ENCODE measurements around the gene LPAR1.
"Not testable (repeated sequence)": the region's sequence is repeated elsewhere in the genome, so short reads cannot be mapped to it uniquely, and the experiment has no call there.

Gene LPAR1

DNA sequence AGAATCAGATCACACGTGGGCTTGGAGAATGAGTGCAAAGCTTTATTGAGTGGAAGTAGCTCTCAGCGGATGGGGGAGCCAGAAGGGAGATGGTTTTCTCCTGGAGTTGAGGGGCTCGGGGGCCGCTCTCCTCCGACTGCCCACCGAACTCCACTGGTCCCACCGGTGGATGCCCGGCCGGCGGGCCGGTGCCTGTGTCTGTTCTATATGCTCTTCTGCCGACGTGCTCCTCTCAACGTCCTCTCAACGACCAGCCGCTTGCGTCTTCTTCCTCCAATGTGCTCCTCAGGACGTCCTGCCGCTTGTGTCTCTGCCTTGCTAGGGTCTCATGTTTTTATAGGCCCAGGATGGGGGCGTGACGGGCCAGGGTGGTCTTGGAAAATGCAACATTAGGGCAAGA lies 207.8 kb downstream of the LPAR1 start:
- in situ Hi-C loops (cut with MboI; ENCODE audit: low sequenced_read_pairs) = no loop called here

DNA sequence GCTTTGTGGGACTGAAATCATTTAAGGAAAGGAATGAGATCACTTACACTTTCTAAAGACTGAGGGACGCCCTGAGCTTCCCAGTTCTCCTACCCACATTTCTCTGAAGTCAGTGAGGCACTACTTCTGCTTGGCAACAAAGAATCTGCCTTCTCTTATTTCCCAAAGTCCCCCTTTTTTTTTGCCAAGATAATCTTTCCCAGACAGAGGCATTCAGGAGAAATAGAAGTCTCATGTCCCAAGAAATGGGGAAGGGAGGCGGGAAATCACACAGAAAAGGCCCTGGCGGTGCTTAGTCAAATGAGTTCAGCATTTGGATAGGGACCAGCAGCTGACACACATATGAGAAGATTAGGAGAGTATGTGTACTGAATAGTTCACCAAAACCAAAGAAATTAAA lies 210.0 kb downstream of the LPAR1 start:
- in situ Hi-C loops (cut with MboI; ENCODE audit: low sequenced_read_pairs) = no loop called here

DNA sequence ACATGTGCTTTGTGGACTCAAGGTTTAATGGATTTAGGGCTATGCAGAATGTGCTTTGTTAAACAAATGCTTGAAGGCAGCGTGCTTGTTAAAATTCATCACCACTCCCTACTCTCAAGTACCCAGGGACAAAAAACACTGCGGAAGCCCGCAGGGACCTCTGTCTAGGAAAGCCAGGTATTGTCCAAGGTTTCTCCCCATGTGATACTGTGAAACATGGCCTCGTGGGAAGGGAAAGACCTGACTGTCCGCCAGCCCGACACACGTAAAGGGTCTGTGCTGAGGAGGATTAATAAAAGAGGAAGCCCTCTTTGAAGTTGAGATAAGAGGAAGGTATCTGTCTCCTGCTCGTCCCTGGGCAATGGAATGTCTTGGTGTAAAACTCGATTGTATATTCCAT lies 211.9 kb downstream of the LPAR1 start:
- in situ Hi-C loops (cut with MboI; ENCODE audit: low sequenced_read_pairs) = not testable (repeated sequence)

DNA sequence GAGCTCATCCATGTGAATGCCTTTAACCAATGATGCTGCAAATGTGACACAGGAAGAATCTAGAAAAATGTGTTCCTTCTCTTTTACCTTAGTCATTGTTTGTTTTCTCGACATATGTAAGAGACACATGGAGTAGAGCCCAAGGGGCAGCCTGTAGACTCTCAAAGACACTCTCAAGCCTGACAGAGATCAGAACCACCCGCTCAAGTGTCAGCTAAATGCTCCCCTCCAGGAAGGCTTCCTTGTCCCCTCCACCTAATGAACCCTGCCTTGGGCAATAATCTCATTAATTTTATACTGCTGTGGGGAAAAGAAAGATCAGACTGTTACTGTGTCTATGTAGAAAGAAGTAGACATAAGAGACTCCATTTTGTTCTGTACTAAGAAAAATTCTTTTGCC lies 212.3 kb downstream of the LPAR1 start:
- in situ Hi-C loops (cut with MboI; ENCODE audit: low sequenced_read_pairs) = no loop called here

DNA sequence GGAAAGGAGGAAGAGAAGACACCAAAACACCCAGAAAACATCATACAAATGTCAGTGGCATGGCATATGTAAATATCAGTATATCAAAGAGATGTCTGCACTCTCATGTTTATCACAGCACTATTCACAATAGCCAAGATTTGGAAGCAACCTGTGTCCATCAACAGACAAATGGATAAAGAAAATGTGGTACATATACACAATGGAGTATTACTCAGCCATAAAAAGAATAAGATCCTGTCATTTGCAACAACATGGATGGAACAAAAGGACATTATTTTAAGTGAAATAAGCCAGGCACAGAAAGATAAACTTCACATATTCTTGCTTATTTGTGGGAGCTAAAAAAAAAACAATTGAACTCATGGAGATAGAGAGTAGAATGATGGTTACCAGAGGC lies 213.1 kb downstream of the LPAR1 start:
- in situ Hi-C loops (cut with MboI; ENCODE audit: low sequenced_read_pairs) = not testable (repeated sequence)

Data from HL-60/S4 (cell line).